A549 (cell line): ENCODE measurements around the gene CAMSAP1. TPM values are rescaled to one million over a fixed set of nuclear protein-coding genes. Genes with fewer than 3 reads are reported as not detected.

ENCODE experiments used
- ATAC-seq, 2 experiments: fragments of 200-7000 bp in 1 of 2; fragments of >200 bp in 1 of 2; cut with Nextera tagmentation in 1 of 2; cut with Tn5 transposase in 1 of 2; 3 replicates each; pipeline versions ENCODE4 v1.8.0 to v1.9.1; 2018 to 2020; ENCODE audit warnings: mild to moderate bottlenecking in 1 of 2, moderate library complexity in 1 of 2
- CTCF ChIA-PET: fragments of 300-600 bp; sonication (Branson Sonifier 250); formaldehyde crosslinking; extraction: SDS; loops from one replicate; lab custom pipeline; 2021; ENCODE audit warnings: antibody characterized with exemption, inconsistent platforms; lab: Yijun Ruan, JAX
- POLR2A ChIA-PET: fragments of 350-600 bp; formaldehyde crosslinking; extraction: SDS; loops from one replicate; lab custom pipeline; 2021; ENCODE audit warnings: antibody characterized with exemption, inconsistent platforms; lab: Yijun Ruan, JAX
- DNase-seq, 2 experiments: peaks; one replicate each; pipeline versions ENCODE4 v3.0.0 to v3.0.0-alpha.2; 2011 to 2016; ENCODE audit warnings: low read depth in 1 of 2, low spot score in 1 of 2
- FAIRE-seq: peaks from 2 replicates; lab custom pipeline; 2011; peaks lifted over from hg19 to GRCh38; lab: Jason Lieb, UNC
- H3K27ac ChIP-seq, 2 experiments: fragments of >200 bp; sonication (Bioruptor Twin); formaldehyde crosslinking; 3 replicates each; pipeline ENCODE4 v1.5.1; 2016 to 2017
- H3K4me1 ChIP-seq: fragments of >200 bp; sonication (Bioruptor Twin); formaldehyde crosslinking; 3 replicates; pipeline ENCODE4 v1.6.1; 2016
- H3K4me2 ChIP-seq: fragments of >200 bp; sonication (Bioruptor Twin); formaldehyde crosslinking; 3 replicates; pipeline ENCODE4 v1.6.1; 2016
- H3K4me3 ChIP-seq: fragments of >200 bp; sonication (Bioruptor Twin); formaldehyde crosslinking; 3 replicates; pipeline ENCODE4 v1.5.1; 2016
- H3K9me3 ChIP-seq: fragments of >200 bp; sonication (Bioruptor Twin); formaldehyde crosslinking; 3 replicates; pipeline ENCODE4 v1.6.1; 2016
- E2F6 ChIP-seq: IDR thresholded peaks from 2 replicates; pipeline ENCODE4 v1.6.1; 2012; ENCODE audit warnings: low read depth, borderline replicate concordance
- ELK1 ChIP-seq: fragments of 150-350 bp; IDR thresholded peaks from 2 replicates; pipeline ENCODE4 v1.6.1; 2014; ENCODE audit warnings: low read depth, mild to moderate bottlenecking, low read length
- EP300 ChIP-seq, 2 experiments: fragments of >200 bp; sonication (Bioruptor Twin); formaldehyde crosslinking; IDR thresholded peaks; 2 replicates in 1 of 2; 3 replicates in 1 of 2; pipeline ENCODE4 v1.6.1; 2016 to 2017
- FOXS1 ChIP-seq: fragments of 250-450 bp; sonication (Bioruptor Pico); IDR thresholded peaks from 2 replicates; pipeline ENCODE4 v1.5.0; 2020; ENCODE audit warnings: mild to moderate bottlenecking, moderate library complexity
- GATA3 ChIP-seq: IDR thresholded peaks from 2 replicates; pipeline ENCODE4 v1.6.1; 2012; ENCODE audit warnings: borderline replicate concordance
- HES2 ChIP-seq: fragments of >200 bp; sonication (Bioruptor Twin); formaldehyde crosslinking; IDR thresholded peaks from 2 replicates; pipeline ENCODE4 v1.6.1; 2016
- HOXA7 ChIP-seq: fragments of 250-450 bp; sonication (Bioruptor Pico); IDR thresholded peaks from 2 replicates; pipeline ENCODE4 v1.5.0; 2020; ENCODE audit warnings: mild to moderate bottlenecking, moderate library complexity
- MAZ ChIP-seq: fragments of 150-350 bp; IDR thresholded peaks from 2 replicates; pipeline ENCODE4 v1.6.1; 2014; ENCODE audit warnings: antibody characterized with exemption, low read depth, low read length, borderline replicate concordance
- MYC ChIP-seq: IDR thresholded peaks from 2 replicates; pipeline ENCODE4 v1.6.1; 2012; ENCODE audit warnings: mild to moderate bottlenecking, inconsistent platforms, low read length, improper control_type of control experiment, borderline replicate concordance
- NPAS2 ChIP-seq: fragments of 250-450 bp; sonication (Bioruptor Pico); IDR thresholded peaks from 2 replicates; pipeline ENCODE4 v1.8.0; 2022; ENCODE audit warnings: mild to moderate bottlenecking, moderate library complexity, borderline replicate concordance
- PBX3 ChIP-seq: IDR thresholded peaks from 2 replicates; pipeline ENCODE4 v1.6.1; 2012
- PHF8 ChIP-seq: fragments of 200-600 bp; sonication (generic); IDR thresholded peaks from 2 replicates; pipeline ENCODE4 v1.6.1; 2016; ENCODE audit warnings: low read depth, mild to moderate bottlenecking, antibody characterized with exemption, moderate library complexity, borderline replicate concordance
- RAD21 ChIP-seq, 2 experiments: fragments of >200 bp in 1 of 2; sonication (Bioruptor Twin) in 1 of 2; formaldehyde crosslinking in 1 of 2; IDR thresholded peaks in 1 of 2; conservative IDR thresholded peaks in 1 of 2; 2 replicates in 1 of 2; 3 replicates in 1 of 2; pipeline ENCODE4 v1.6.1; 2012 to 2018; ENCODE audit warnings: inconsistent platforms in 1 of 2
- RARB ChIP-seq: fragments of 250-450 bp; sonication (Bioruptor Pico); IDR thresholded peaks from 2 replicates; pipeline ENCODE4 v1.8.0; 2021; ENCODE audit warnings: mild to moderate bottlenecking, moderate library complexity
- REST ChIP-seq: fragments of 200-600 bp; sonication (generic); IDR thresholded peaks from 2 replicates; pipeline ENCODE4 v1.6.1; 2016; ENCODE audit warnings: antibody characterized with exemption, mild to moderate bottlenecking, moderate library complexity
- TP53 ChIP-seq: fragments of 250-450 bp; sonication (Bioruptor Pico); IDR thresholded peaks from 2 replicates; pipeline ENCODE4 v1.5.0; 2021; ENCODE audit warnings: mild to moderate bottlenecking, moderate library complexity
- USF2 ChIP-seq: fragments of 450-650 bp; IDR thresholded peaks from 2 replicates; pipeline ENCODE4 v1.6.1; 2014; ENCODE audit warnings: antibody characterized with exemption
- ZFP36 ChIP-seq: fragments of 450-650 bp; IDR thresholded peaks from 2 replicates; pipeline ENCODE4 v1.6.1; 2014; ENCODE audit warnings: borderline replicate concordance; ENCODE audit not compliant: partially characterized antibody
- ZSCAN20 ChIP-seq: fragments of 250-450 bp; sonication (Bioruptor Pico); IDR thresholded peaks from 2 replicates; pipeline ENCODE4 v1.8.0; 2022; ENCODE audit warnings: mild to moderate bottlenecking, moderate library complexity
- WGBS: methylation state at CpG from one replicate; pipeline ENCODE4 v1.1.6; 2017; ENCODE audit errors: missing lambda C conversion rate; 5-methylcytosine and 5-hydroxymethylcytosine counted together
- polyA plus RNA-seq, 4 experiments: library from polyadenylated mRNA; depleted of rRNA in 3 of 4; stranded (reverse); fragments of >200 nt; fragmentation: RNase III in 1 of 4; extraction: RNeasy Plus Mini Kit Qiagen cat#74134 plus additional on column Dnase treatment in 1 of 4; gene quantifications; 2 replicates in 3 of 4; 3 replicates in 1 of 4; pipeline ENCODE4 v1.2.3, GENCODE V29; 2011 to 2017

The CAMSAP1 gene
- polyA plus RNA-seq, 2 of the 4 experiments (the other 2 are of a cell fraction), result 8.6 to 15.0 TPM

GRCh38 chr9:135820661-135821060, 86.7 kb downstream of the CAMSAP1 start:
- DNase-seq (no peak), FAIRE-seq (no peak), ATAC-seq (no peak)
- Histone ChIP-seq H3K27ac (no peak overlapping the region), H3K9me3 (no peaks in the 10 kb centered on the region), H3K4me1 (no peaks in the 10 kb centered on the region), H3K4me3 (no peak overlapping the region), H3K4me2 (no peak overlapping the region)
- POLR2A ChIA-PET, result no interaction called here
- WGBS, result 98% methylated on average over 18 of the region's 18 CpGs
- TF ChIP-seq TP53 (CRISPR knock-in tag), result no peak
- TF ChIP-seq ZFP36, result no peak
- TF ChIP-seq RARB (CRISPR knock-in tag), result no peak
- no peak for TF ChIP-seq REST
- TF ChIP-seq RAD21 (conservative IDR thresholded peaks at IDR 0.05 in 1 of 2, IDR thresholded peaks at IDR 0.05 in 1 of 2), result no peak
- TF ChIP-seq MAZ, result no peak
- TF ChIP-seq EP300 (IDR thresholded peaks at IDR 0.05), result no peak
- no peak for TF ChIP-seq FOXS1 (CRISPR knock-in tag)
- TF ChIP-seq NPAS2, result no peak
- no peak for TF ChIP-seq E2F6
- CTCF ChIA-PET, result no interaction called here

- 90% methylated on average over 13 of the region's 13 CpGs for WGBS
- POLR2A ChIA-PET, result no interaction called here
- Histone ChIP-seq H3K4me3 (no peak overlapping the region), H3K4me2 (no peak overlapping the region), H3K27ac (no peak overlapping the region), H3K9me3 (no peaks in the 10 kb centered on the region), H3K4me1 (no peaks in the 10 kb centered on the region)
- DNase-seq (no peak), FAIRE-seq (no peak), ATAC-seq (no peak)
- CTCF ChIA-PET, result interaction anchor here (0.6 kb wide), 1 partner anchor 67 kb away, joined by 3 read pairs; no protein-coding TSS in a partner anchor
- TF ChIP-seq ELK1, result no peak
- no peak for TF ChIP-seq HES2
- no peak for TF ChIP-seq PBX3
- TF ChIP-seq HOXA7, result no peak
- TF ChIP-seq EP300 (IDR thresholded peaks at IDR 0.05), result no peak
- no peak for TF ChIP-seq MYC
- no peak for TF ChIP-seq USF2
- TF ChIP-seq PHF8, result no peak
- TF ChIP-seq ZSCAN20 (CRISPR knock-in tag), result no peak
- TF ChIP-seq GATA3, result no peak
Observed at GRCh38 chr9:135819905-135820304, 87.4 kb downstream of the CAMSAP1 start.
